Measurements from ENCODE around the gene GPS1.
A peak's percentile ranks its signal among the peaks of the same experiment; 100 is the strongest.

Gene GPS1

DNA sequence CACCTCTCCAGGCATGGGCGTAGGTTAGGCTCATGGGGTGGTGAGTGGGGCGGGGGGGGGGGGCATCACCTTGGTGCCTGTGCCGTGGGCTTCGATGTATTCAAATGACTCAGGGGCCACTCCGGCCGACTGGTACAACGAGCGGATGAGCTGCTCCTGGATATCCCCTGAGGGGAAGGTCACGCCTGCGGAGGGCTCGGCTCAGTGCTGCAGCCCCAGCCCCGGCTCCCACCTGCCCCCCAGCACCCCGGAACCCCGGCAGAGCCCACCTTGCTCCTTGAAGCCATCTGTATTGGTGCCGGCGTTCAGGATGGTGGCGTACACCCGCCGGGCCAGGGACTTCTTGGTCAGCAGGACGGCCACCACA is 40.9 kb downstream of the GPS1 start:
- no peak for DNase-seq

DNA sequence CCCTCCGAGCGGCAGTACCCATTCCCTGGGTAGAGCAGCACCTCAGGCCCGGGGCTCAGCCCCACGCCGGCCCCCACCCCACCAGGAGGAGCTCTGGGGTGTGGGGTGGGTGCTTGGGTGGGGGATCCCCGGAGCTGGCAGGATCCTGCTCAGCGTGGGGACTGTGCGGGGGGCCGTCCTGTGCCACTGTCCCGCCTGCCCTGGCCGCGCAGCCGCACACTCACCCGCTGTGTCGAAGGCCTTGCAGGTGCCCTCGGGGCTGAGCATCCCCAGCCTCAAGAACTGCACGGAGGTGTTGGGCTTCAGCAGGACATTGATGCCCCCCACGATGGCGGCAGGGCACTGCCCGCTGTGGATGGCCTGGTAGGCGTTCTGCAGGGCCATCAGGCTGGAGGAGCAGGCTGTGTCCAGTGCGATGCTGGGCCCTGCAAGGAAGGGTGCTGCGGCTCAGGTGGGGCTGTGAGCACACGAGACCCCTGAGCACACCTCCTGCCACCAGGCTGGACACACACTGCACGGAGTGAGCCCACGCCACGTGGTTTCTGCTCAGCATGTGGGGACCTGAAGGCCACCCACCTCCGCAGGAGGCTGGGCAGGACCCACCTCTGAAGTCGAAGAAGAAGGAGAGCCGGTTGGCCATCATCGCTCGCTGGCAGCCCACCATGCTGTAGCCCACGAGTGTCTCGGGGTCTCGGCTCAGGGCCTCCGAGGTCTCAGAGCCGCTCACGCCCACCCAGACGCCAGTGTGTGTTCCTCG is 41.5 kb downstream of the GPS1 start:
- DNase-seq: no peak

DNA sequence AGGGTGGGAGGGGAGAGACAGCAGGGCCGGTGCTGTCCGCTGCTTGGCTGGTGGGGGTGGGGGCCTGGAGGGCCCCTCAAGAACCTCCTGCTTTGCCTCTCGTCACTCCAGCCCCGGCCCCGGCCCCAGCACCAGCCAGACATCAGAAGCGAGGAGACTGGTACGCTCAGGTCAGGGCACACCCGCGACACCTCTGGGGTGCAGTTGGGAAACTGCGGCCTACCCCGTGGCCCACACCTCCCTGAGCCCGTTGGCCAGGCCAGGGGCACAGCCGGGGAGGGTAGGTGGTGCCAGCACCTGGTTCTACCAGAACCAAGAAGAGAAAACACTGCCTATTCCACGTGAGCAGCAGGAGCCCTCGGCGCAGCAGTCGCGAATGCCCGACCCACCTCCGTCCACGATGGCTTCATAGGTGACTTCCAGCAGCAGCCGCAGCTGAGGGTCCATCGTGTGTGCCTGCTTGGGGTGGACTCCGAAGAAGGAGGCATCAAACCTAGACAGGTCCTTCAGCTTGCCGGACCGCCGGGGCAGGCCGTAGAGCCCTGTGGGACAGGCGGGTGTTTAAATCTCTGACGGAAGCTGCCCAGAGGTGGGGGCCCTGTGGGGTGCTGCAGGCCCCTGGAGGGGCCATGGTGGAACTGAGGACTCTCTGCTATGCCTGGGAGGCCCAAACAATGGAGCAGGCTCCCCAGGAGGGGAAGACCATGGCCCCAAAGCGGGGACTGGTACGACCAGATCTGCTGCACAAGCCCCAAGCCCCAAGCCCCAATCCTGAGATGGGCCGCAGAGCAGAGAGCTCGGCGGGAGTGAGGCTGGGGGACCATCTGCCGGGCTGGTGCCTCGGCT is 43.5 kb downstream of the GPS1 start:
- DNase-seq: no peak

DNA sequence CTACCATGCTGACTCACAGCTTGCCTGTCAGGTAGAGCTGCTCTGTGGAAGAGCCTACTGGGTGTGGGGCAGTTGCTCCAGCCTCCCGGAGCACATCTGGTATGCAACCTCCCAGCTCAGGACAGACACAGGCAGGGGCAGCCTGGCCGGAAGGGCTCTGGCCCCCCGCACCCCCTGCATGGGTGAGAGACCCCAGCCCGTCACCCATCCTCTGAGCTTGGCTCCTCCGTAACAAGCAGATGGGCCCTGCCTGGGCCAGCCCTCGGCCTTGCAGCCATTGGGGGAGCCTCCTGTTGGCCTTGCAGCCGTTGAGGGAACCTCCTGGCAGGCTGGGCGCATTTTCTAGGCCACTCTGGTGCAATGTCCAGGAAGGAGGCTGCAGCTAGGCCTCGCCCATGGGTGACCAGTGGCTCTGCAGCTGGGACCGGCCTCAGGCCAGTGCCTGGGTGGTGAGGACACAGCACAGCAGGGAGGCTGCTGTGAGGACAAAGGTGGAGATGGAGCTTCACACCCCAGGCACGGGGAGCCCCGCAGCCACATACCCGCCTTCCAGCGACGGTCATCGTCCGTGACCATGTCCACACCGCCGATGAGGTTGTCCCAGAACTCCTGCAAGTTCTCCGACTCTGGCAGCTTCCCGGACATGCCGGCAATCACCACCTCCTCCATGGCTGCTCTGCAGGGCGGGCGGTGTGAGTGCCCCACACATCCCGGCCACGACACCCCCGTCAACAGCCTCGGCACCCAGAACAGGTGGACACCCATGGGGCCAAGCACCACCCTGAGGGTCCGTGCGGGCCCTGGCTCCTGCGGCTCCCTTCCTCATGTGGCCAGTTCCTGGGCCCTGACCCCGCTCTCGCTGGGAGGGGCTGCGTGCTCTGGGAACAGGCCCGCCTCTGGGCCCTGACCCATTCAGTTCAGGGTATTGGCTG is 44.3 kb downstream of the GPS1 start:
- DNase-seq: no peak

DNA sequence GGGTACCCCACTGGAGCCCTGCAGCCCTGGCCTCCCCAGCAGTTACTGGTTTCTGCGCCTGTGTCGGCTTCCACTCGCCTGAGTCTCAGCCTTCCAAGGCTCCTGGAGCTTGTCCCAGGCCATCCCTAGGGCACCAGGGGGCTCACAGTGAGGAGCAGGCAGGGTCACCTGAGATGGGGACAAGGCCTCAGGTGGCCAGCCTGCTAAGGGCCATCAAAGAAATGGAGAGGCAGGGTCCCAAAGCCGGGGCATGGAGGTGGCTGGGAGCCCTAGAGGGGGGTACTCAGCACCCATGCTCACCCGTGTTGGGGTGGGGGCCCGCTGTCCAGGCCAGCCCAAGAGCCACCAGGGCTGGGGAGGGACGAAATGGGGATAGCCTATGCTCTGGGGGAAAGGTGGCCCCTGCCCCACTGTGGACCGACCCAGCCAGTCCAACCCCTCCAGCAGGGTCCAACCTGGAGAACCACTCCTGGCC is 45.0 kb downstream of the GPS1 start:
- DNase-seq: no peak

DNA sequence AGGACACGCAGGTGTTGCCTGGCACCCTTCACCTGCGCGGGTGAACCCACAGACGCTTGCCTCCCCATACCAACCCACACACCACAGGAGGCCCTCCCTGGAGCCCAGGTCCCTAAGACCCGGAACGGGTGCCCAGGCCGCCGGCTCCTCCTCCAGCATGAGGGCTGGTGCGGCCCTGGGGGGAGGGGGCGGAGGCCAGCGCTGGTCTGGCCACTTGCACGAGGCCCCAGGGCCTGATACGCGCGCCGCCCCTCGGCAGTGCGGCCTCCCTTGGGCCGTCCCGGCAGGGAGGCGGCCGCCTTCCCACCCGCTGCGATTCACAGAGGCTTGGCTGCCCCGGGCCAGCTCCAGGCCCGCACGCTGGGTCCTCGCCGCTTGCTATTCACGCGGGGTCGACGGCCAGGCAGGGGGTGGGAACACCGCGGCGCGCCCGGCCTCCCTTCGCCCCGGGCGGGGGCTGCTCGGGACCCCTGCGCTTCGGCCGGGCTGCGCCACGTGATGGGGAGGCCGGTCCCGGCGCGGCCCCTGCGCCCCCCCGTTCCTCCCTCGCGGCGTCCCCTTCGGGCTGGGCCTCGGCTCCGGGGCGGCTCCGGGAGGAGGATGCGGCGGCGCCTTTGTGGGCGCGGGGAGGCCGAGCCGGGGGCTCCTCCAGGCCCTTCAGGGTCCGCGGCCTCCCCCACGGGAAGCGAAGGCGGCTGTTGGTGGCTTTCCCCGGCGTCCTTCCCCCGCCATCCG is 45.7 kb downstream of the GPS1 start:
- DNase-seq: no peak

DNA sequence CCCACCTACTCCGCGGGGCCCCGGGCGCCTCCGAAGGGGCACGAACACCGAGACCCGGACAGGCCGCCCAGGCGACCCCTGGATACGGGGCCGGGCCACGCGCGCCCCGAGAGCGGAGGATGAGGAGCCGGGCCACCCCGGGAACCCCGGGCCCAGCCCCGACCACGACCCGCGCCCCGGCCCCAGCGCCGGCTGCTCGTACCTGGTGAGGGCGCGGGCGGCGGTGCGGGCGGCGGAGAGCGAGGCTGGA is 46.1 kb downstream of the GPS1 start:
- no peak for DNase-seq

DNA sequence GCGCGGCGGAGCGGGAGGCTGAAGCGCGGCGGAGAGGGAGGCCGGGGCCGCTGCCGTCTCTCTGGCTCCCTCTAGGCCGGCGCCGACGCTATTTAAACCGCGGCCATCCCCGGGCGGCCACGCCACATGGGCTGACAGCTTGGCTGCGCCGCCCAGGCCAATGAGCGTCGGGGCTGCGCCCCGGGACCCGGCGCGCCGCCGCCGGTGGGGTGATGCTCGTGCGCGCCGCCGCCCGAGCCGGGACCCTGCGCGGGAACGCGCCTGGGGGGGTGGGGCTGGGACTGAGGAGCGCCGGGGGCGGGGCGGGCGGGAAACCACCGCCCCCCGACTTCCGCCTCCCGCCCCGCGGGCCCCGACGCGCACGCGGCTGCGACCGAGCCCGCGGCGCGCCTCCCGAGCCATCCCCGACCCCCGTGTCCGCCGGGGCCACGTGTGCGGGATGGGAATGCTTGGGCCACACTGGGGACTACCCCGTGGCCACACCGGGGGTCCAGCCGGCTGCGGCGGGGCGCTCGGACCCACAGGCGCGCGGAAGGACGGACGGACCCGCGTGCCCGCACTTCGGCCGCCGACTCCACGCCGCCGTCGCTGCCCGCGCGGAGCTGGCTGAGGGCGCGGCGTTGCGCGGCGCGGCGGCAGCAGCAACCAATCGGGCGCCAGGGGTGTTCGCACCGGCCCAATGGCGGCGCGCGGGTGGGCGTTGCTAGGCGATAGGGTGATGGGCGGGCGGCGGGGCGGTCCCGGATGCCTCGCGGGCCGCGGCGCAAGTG is 46.7 kb downstream of the GPS1 start, which contains the start of gene FASN:
Gene FASN, minus strand, starts transcription at position 68 of the 770 bp plus-strand sequence. CDS start 1,791 bp downstream, outside the sequence.
- peak; percentile 95 for DNase-seq

DNA sequence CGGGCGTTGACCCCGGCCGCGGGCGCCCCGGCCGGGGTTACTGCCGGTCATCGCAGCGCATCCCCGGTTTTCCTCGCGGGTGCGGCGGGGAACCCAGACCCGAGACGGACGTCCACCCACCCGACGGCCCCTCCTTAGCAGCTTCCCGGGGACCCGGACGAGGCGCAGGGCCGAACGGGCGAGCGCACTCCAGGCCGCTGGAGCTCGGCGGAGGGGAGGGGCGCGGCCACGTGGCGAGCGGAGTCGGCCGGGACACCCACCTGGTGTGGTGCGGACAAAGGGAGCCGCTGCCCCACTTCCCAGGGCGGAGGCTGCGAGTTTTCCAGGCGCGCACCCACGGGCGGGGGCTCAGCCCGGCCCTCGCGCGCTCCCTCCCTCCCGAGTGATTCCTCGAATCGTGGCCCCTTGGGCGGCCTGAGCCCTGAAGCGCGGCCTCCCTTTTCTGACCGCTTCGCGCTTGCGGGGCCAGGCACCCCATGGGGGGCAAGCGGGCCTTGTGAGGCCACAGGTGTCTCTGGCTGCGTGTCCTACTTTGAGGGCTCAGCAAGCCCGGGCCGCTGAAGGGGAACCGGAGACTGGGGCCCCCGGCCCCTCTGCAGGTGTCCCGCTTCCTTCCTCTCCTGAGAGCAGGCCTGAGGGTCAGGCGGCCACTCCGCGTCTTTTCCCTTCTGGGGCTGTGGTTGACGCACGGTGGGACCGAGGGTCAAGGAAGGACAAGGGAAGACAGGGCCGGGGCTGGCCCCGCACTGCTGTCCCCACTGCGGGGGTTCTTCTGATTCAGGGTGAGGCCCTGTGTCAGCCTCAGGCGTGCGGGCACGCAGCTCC is 47.5 kb downstream of the GPS1 start:
- DNase-seq: no peak

DNA sequence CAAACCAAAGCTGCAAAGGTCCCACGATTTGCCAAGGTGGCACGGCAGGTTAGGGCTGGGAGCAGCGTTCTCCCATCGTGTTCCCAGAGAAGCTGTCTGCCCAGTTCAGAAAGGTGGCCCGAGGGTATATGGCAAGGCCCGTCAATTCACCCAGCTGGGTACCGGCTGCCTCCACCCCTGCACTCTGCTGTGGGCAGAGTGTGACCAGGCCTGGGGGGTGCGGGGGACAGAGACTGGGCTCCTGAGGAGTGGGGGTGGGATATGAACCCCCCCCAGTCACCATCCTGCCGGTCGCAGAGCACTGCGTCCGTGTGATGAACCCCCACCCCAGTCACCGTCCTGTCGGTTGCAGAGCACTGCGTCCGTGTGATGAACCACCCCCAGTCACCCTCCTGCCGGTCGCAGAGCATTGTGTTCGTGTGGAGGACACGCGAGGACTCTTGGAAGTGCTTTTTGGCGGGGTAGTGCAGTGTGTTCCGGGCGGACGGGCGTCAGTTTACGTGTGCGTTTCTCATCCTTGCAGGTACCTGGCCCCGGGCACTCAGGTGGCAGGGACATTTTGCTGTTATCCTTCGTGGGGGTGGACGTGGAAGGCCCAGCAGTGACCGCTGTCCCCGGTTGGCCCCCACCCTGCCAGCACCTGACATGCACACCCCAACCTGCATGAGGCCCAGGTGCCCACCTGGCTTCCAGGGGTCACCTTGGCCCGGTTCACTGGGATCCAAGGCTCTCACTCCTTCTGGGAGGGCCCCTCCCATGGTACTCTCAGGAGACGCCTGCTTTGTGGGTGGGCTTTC is 49.0 kb downstream of the GPS1 start:
- no peak for DNase-seq

DNA sequence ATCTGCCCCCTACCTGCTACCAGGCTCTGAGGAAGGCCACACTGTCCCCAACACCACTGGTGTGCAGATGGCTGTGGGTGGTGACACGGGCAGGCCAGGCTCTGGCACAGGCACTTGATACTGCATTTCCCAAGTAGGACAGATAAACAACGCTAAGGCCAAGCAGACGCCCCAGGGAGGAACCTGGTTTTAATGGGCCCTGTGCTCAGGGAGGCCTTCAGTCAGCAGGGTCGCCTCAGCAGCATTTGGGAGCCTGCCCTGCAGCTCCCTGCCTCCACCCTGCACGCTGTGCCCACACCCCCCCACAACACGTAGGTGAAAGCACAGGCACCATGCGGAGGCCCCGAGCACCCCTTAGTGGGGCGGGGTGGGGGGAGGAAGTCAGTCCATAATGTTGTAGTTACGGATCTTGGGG is 49.6 kb downstream of the GPS1 start:
- no peak for DNase-seq

DNA sequence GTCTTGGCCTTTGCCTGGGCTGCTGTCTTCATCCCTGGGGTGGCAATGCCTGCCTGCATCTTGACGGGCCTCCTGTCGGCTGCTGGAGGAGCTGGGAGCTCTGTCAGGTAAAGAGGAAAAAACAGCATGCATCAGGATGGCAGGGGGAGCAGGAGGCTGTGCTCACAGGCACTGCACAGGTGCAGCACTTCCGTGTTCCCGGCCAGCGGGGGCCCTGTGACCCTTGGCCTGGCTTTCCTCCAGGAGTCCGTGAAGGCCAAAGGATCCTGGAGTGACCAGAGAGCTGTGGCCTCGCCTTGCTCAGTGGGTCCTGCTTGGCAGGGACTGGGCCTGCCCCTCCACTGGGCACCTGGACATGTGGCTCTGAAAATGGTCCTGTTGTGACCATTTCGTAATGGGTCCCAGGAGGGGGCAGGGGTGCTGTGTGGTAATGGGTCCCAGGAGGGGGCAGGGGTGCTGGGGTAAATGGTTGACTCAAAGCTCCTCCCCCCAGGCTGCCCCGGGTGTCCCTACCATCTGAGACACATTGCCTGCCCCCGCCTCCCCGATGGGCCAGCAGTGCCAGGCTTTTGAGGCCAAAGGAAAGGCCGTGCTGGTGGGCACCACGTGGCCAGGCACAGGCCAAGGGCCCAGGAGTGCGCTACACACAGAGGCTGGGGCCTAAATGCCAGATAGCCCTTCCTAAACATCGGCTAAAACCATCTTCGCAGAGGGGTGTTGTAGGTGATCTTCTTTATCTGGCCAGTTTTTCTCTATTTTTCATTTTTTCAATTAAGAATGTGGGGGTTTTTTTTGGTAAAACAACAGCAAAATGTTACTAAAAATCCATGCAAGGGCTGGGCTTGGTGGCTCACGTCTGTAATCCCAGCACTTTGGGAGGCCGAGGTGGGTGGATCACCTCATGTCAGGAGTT is 50.3 kb downstream of the GPS1 start:
- no peak for DNase-seq

DNA sequence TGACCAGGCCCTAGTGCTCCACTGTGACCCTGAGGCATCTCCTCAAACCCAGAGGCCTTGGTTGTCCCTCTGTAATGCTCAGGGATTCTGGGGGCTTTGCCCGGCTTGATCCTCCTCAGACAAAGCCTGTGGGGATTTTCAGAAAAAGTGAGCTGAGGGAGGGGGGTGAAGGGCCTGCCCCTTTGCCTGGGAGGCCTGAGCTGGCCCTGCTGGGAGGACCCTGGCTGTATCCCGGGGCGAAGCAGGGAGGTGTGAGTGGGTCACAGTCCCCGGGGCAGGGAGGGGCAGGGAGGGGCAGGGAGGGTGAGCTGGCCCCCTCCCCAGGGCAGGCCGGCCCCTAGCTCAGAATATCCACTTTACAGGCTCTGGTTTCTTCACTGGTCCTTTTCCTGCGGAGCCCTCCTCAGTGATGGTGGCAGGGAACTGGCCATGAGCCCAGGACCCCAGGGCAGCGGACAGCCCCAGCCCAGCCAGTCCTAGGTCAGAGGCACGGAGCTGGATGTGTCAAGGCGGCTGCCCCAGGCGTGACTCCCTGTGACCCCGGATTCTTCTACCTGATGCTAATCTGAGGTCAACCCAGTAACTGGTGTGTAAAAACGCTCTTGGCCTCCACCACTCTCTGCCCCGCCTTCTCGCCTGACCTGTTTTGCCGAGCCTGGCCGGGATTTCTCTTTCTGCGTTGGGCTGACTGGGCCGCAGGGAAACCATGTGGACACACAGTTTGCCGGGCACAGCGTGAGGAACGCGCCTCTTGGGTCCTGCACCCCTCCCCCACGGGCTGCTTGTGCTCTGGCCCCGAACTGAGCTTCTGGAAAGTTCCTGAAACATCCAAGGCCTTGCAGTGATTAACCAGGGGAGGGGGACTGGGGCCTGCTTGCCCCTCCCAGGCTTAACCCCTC is 52.1 kb downstream of the GPS1 start:
- DNase-seq: no peak

DNA sequence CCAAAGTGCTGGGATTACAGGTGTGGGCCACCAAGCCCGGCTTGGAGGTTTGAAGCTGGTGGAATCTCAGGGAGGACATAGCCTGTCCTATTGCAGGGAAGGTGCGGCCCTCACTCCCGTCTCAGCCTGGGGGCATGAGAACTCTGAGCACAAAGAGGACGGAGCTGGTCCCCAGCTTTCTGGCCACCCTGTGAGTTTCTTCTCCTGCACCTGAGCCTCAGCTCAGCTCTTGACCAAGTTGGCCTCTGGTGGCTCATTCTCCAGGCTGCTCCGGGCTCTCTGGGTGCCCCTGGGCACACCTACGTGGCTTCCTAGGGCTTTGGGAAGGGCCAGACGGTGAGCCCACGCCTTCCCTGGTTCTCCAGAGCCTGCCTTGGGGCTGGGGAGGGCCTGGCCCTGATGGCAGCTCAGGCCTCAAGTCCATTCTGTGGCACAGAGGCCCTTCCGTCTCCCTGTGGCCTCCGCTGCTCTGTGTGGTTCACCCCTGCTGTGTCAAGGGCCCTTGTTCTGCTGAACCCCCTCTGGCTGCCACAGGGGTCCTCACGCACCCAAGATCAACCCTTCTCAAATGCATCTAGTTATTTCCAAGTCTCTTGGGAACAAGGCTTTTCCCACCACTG is 53.2 kb downstream of the GPS1 start:
- DNase-seq: no peak

DNA sequence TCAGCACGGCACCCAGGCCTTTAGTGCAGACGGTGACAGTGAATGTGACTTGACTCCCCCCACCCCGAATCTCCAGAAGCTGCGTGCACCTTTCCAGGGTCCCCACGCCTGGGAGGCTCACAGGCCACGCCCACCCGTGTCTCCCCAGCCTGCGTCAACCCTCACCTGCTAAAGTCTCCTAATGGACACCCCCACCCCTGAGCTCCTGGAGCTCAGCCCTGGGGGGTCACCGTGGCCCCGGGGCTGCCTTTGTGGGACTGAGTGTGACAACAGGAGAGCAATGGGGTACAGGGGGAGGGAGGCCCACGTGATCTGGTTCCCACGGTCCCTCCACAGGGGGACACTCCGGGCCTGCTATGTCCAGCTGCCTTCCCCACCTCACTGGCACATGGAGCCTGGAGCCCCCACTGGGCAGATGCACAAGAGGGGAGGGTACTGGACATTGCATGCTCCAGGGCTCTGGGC is 53.8 kb downstream of the GPS1 start:
- DNase-seq: no peak

DNA sequence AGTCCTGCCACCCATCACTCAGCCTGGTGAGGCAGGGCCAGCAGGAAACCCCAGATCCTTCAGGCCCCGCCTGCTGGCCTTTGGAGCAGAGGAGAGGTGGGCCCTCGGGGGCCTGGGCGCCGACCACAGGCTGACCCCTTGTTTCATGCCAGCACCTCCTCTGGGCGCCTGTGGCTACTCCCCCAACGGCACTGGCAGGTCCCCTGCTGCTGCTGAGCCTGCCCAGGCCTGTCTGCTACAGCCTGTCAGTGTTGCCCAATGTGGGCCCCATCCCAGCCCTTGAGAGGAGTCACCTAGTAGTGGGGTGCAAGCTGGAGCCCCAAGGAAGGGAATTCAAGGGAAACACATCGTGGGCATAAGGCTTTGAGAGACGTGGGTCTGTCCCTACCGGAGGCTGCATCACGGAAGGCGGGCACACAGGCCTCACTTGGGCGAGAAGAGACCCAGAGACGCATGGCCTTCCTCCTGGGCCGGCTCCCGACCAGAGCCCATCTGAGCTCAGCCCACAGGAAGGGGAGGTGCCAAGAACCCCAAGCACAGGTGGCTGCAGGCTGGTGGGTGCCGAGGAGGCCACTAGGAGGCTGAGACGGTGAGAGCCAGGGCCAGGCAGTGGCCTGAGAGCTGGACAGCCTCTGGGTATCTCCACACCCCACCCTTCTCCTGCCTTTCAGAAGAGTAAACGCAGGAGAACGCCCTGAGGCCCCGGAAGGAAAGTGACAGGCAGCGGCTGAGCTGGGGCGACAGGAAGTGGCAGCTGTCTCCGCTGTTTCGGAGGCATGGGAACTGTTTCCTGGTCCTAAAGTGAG is 54.4 kb downstream of the GPS1 start:
- DNase-seq: peak; percentile 79
